Hippocampal formation (tissue), 2 donors: ENCODE results near the gene CLIC4.

Experiments used
- DNase-seq, 2 donors: peaks; one replicate each; lab custom pipeline; 2025; lab: John Stamatoyannopoulos, UW

Gene CLIC4

DNA sequence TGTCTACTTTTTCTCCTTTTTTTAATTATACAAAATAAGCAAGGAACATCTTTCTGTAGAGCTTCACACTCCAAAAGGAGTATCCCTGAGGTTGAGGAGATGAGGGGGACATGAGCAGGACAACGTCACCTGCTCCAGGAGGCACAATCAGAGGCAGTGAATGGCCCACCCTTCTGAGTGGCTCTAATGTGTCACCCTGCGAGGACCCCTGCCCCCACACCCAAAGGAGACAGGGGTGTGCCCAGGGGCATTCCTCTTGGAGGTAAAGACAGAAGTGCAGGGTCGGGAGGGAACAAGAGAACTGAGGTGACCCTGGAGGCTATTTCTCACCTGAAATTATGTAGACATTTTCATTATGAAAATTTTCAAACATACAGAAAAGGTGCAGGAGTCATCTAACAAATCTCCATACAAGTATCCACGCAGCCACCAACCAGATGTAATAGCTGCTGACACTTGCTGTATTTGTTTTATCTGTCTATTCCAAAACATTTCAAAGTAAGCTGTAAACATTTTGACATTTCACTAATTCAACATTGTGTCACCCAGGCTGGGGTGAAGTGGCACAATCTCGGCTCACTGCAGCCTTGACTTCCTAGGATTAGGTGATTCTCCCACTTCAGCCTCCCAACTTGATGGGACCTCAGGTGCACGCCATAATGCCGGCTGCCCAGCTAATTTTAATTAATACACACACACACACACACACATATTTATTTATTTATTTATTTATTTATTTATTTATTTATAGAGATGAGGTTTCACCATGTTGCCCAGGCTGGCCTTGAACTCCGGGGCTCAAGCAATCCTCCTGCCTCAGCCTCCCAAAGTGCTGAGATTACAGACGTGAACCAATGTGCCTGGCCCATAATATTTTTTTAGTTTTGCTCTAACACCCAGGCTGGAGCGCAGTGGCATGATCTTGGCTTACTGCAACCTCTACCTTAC lies 114.1 kb downstream of the CLIC4 start:
- DNase-seq = no peak

GRCh38 chr1:24860841-24861240 lies 115.6 kb downstream of the CLIC4 start:
- no peak for DNase-seq

DNA sequence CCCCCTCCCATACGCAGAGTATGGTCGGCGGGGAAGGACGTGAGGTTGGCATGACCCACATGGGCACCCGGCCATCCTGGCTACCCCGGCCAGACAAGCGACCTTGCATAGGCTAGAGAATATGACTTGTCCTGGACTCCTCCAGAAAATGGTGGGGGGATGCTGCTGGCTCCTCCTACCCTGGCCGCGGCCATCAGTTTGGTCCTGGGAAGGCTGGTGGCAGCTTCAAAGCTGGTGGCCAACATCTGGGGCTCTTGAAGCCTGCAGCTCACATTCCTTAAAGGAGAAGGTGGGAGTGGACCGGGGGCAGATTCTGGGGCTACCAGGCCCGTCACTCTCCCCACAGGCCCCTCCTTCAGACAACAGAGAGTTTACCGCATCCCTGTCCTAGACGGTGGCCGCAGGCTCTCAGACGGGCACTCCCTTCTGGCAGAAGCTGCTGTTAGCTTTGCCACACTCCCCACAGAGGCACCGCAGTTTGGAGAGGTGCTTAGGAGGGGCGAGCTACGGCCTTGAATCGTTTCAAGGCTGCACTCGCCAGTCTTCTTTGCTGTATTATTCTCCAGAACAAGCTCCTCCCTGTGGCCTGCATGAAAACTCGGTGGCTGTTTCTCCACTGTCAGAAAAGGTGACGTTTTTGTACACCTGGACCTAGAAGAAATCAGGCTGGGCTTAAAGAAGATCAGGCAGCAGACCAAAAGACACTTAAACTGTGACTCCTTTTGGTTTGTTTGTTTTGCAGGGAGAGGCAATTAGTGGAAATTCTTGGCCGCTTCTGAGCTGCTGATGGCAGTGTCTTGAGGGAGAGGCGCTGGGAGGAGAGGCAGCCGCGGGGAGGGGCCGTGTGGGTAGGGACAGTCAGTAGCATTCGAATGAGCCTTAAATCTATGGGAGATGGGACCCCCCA lies 116.8 kb downstream of the CLIC4 start:
- no peak for DNase-seq

DNA sequence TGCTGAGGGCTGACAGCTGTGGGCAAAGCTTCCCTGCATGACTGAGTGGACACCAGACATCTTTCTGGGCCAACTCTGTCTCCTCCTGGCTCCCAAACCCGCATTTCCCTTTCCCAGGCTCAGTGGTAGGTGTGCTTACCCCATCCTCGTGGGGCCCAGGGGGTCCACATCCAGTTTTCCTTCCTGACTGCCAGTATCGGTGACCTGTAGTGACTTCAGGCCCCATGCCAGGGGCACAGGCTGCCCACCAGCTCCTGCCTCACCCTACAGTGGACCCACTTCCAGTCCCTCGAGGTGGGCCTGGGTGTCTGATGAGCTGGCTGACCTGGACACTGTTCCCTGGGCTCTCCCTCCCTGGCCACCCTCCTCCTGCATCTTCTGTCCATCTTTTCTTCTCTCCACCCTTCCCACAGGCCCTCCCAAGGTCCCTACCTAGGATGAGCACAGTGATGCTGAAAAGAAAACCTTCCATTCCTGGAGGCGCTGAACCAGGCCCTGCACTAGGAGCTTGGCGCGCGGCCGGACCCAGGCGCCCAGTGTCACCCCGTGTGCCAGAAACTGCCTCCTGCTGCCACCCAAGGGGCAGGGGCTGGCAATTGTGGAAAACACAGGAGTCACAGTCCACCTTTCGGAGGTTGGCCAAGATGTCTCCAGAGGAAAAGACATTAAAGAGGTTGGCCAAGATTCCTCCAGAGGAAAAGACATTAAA lies 117.7 kb downstream of the CLIC4 start:
- no peak for DNase-seq

GRCh38 chr1:24864370-24864777 lies 119.1 kb downstream of the CLIC4 start:
- DNase-seq = no peak

- DNase-seq = no peak
These were observed 119.9 kb downstream of the CLIC4 start for GRCh38 chr1:24865168-24865567.

DNA sequence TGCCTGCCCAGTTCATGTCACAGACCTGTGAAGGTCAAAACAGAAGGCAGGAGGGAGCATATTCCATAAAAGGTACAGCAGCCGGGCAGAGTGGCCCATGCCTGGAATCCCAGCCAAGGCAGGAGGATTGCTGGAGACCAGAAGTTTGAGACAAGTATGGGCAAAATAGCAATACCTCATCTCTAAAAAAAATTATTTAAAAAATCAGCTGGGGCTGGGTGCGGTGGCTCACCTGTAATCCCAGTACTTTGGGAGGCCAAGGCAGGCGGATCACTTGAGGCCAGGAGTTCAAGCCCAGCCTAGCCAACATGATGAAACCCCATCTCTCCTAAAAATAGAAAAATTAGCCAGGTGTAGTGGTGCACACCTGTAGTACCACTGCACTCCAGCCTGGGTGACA lies 120.3 kb downstream of the CLIC4 start:
- DNase-seq = no peak

- no peak for DNase-seq
These were observed 121.2 kb downstream of the CLIC4 start for GRCh38 chr1:24866211-24867083.

DNA sequence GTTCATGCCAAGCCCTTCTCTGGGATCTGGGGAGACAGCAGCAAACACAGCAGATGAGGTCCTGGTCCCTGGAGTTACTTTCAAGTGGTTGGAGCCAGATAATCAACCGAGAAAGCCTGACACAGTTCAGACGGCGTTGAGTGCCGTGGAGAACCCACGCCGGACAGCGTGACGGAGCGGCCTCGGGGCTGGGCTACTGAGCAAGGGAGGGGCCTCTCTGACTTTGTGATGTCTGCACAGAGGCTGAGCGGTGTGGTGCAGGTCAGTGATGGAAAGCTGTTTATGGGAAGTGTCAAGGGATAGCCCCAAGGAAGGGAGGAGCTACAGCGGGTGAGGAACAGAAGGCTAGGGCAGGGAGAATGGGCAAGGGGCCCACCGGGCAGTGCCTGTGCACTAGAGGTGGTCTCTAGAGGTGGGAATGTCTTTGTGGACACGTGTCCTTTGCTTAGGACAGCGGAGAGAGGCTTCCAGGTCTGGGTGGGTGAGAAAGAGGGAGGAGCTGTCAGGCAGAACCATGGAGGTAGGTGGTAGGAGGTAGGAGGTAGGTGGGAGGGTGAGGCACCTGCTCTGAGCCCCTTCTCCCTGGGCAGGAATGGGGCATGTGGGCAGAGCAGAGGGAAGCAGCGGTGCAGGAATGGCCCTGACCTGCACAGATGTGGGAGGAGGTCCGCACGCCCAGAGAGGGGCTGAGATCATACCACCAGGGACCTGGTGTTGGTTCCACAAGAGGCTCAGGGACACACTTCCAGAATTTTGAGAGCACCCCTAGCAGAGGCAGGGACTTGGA lies 122.0 kb downstream of the CLIC4 start:
- DNase-seq = no peak

- no peak for DNase-seq
These were observed 123.0 kb downstream of the CLIC4 start for GRCh38 chr1:24868016-24868875.

DNA sequence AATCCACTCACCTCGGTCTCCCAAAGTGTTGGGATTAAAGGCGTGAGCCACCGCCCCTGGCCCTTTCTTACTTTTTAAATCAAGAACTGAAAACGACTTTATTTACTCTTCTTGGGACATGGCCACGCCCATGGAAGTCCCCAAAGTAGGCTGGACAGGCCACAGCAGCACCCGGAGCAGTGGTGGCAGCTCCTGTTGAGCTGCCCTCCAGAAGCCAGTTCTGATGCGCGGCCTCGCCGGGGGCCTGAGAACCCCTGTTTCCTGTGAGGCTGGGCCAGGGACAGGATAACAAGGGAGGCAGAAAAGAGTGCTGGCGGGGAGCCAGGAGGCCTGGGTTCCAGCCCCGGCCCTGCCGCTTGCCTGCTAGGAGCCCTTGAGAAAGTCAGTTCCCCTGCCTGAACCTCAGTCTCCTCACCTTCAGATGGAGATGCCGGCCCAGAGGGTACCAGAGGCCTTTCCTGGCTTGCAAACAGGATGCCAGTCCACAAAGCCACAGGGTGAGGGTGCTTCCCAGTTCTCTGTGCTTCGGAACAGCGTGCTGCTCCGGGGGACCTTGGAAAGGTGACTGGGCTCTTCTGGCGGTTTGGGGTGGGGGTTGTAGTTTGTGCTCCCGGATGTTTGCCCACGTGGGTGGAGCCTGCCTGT lies 125.4 kb downstream of the CLIC4 start:
- no peak for DNase-seq

DNA sequence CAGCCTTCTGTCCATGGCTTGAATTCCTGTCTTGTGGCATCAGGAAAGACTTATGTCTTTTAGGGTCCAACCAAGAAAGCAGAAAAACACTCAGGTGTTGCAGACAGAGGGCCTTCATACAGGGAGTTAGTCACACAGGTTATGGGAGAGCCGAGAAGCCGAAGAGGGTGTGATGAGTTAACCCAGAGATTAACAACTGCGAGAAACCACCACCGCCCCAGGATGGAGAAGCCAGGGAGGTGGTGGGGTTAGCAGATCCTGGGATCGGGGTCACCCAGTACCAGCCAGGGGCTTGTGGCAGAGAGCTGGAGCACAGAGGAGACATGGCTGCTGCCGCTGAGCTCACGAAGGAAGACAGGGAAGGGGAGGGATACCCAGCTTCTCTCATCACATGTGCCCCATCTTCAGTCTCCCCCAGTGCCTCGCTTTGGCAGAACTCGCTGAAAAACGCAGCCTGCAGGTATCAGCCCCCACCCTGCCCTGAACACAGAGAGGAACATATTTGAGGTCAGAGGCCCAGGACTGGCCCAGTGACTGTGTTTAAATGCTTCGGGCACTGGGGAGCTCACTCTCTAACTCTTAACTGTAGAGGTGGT lies 126.2 kb downstream of the CLIC4 start:
- DNase-seq = no peak

DNA sequence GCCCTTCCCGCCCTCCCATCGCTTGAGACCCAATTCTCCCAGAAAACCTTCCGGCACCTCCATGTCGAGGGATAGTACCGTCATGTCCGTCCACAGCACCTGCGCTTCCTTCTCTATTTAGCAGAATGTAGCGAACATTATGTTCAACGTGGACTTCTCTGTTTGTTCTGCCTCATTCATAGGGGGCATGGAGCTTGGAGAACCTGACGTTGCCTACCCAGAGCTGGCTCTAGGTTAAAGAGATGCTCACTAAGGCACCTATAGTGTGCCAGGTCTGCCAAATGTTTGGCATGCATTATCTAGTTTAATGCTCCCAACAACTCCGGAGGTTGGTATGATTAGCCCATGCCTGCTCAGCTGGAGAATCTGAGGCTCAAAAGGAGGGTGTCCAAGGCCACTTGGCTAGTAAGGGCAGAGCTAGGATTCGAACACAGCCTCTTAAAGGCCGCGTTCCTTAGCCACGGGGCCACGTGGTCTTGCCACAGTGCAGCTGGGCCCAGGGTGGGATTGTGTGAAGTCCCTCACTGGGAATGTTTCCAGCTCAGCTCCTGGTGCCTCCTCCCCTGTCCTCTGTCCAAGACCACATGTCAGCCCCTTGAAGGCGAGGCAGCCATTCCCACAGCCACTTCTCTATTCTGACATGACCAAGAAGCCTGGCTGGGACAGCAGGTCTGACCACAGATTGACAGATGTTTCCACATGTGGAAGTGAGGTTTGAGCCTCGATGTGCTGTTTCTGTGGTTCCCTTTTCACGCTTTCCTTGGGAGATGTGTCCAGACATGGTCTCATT lies 127.0 kb downstream of the CLIC4 start:
- peak in 1 of 2 donors; percentile 25 for DNase-seq

DNA sequence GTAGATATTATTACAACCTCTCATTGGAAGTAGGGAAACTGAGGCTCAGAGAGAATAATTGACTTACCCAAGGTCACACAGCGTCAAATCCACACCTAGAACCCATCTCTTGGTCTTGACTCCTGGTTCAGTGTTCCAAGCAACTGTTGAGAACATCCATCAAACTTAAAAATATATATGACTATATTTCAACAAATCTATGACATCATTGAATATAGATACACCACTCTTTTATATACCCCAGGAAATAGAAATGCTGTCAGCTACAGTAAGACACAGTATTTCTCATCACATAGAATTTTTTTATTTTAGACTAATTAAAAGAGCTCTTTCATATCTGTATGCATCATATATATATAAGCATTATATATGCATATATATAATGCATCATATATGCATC lies 127.9 kb downstream of the CLIC4 start:
- no peak for DNase-seq

- no peak for DNase-seq
These were observed 128.8 kb downstream of the CLIC4 start for GRCh38 chr1:24874056-24874455.

DNA sequence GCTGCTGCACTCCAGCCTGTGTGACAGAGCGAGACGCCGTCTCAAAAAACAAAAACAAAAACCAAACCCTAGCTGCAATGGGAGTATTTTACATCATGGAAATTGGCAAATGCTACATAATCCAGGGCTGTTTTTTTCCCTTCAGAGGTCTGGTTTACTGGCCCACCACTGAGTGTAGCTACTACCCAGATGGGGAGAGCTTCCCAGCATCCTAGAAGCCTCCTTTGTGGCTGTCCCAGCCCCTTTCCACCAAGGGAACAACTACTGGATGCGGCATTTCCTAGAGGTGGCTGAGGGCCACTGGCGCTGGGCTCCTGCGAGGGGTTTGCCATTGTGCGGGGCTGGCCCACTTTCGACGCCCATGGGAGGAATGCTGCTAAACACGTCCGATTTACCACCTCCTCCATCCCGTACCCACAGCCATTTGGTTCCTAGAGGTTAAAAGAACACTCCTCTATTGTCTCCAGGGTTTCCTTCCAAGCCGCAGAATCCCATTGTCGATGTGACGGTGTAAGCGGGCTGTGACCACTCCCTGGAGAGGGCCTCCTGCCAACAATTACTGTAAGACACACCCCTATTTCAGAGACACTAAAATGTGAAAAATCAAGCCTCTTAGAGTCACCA lies 129.5 kb downstream of the CLIC4 start:
- DNase-seq = no peak

GRCh38 chr1:24875257-24875656 lies 130.0 kb downstream of the CLIC4 start:
- no peak for DNase-seq
